GM19324 (cell line): ENCODE results near the gene ANKRD65.
"Not testable (repeated sequence)": the region's sequence is repeated elsewhere in the genome, so short reads cannot be mapped to it uniquely, and the experiment has no call there.

Source experiments
- ATAC-seq: cut with Tn5 transposase; IDR thresholded peaks from one replicate; pipeline ENCODE4 v1.9.1; 2021; ENCODE audit warnings: mild to moderate bottlenecking, moderate library complexity; ENCODE audit not compliant: unreplicated experiment, low FRiP score

Gene ANKRD65

GRCh38 chr1:1373815-1374588, 47.1 kb downstream of the ANKRD65 start:
- no peak for ATAC-seq

DNA sequence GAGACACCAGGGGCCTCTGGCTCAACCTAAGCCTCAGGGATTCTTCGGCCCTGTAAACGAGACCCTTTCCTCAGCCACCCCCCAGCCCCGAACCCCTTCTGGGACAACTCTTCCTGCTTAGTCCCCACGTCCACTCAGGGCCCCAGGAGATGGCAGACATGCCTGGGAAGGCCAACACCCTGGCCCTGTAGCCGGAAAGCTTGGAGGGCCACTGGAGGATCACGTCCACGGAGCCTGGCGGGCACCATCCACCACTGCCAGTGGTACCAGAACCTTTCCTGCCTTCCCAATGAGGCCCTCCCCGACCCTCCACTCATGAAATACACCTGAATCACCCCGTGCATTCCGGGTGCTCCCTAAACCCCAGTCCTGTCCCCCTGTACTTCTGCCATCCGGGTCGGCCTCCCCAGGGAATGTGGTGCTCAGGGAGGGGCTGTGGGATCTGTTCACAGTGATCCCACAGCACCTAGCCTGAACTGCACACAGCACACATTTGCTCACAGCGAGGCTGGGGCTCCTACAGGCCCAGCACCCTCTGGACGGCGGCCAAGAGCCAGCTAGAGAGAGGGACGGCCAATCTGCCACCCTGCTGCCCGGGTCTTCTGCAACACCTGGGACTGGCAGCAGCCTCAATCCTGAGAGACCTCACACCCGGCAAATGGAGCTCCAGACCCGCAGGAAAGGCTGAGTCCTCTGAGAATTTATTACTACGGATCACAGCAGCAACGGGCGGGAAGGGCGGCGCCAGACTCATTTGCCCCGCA, 47.8 kb downstream of the ANKRD65 start:
- ATAC-seq: no peak

GRCh38 chr1:1371746-1372711, 49.0 kb downstream of the ANKRD65 start:
- no peak for ATAC-seq

DNA sequence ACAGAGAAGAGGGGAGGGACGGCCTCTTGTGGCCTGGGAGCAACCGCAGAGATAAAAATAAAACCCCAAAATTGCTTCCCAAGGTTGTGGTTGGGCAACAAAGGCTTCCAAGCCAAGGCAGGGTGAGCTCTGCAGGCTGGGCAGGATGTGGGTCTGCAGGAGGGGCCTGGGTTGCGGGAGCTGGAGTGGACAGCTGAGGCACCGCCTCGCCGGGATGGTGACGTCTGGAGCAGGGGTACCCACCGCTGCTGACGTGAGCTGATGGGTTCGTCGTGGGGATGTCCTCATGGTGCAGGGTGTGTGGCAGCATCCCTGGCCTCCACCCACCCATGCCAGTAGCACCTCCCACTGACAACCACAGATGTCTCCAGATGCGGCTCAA, 49.7 kb downstream of the ANKRD65 start:
- no peak for ATAC-seq

DNA sequence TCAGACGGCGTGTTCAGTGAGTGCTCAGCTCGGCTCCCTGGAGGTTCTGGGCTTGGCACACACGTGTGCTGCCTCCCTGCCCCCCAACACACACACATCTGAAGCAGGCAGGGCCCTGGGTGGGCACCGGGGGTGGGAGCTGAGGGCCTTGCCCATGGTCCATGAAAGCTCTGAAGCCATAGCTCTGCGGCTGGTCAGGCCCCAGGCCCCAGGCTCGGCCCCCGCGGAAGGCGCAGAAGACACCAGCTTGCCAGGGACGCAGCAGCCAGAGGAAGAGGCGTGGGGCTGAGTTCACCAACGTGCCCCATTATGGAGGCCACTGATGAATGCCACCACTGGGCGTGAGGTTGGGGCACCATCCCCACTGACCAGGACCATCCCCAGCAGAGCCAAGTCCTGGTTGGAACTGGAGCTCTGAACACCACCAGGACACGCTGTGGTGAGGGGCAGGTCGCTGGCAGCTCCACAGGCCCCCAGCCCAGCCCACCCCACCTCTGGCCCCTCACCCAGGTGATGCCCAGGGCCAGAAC, 50.2 kb downstream of the ANKRD65 start:
- no peak for ATAC-seq

DNA sequence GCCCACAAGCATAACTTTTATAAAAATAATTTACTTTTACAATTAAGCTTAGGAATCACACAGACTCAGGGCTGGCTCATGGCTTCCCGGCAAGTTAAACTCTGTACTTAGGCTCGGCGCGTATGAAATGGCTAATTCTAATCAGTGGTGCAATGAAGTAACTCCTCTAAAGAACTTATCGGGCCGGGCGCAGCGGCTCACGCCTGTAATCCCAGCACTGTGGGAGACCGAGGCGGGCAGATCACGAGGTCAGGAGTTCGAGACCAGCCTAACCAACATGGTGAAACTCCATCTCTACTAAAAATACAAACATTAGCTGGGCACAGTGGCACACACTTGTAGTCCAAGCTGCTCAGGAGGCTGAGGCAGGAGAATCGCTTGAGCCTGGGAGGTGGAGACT, 51.0 kb downstream of the ANKRD65 start:
- ATAC-seq: not testable (repeated sequence)
